Measurements from ENCODE around the gene GDNF.

Gene GDNF

GRCh38 chr5:37803487-37803886, 36.4 kb downstream of the GDNF start:
- TF ChIP-seq CTCF (IDR thresholded peaks at IDR 0.05): no peak

- TF ChIP-seq CTCF (IDR thresholded peaks at IDR 0.05): no peak
Measured at GRCh38 chr5:37801521-37801920, 38.3 kb downstream of the GDNF start.

GRCh38 chr5:37799865-37800421, 39.9 kb downstream of the GDNF start:
- no peak for TF ChIP-seq CTCF (IDR thresholded peaks at IDR 0.05)

GRCh38 chr5:37792975-37793631, 46.7 kb downstream of the GDNF start:
- no peak for TF ChIP-seq CTCF (IDR thresholded peaks at IDR 0.05)

GRCh38 chr5:37791321-37791720, 48.5 kb downstream of the GDNF start:
- TF ChIP-seq CTCF (IDR thresholded peaks at IDR 0.05): no peak

- no peak for TF ChIP-seq CTCF (IDR thresholded peaks at IDR 0.05)
Measured at GRCh38 chr5:37789991-37790390, 49.9 kb downstream of the GDNF start.

GRCh38 chr5:37787742-37788141, 52.1 kb downstream of the GDNF start:
- TF ChIP-seq CTCF (IDR thresholded peaks at IDR 0.05): no peak
